ENCODE results near the gene EPOP.

EPOP gene

GRCh38 chr17:38674749-38675615 lies at the start of gene EPOP:
Gene EPOP, minus strand, starts transcription at chr17:38674957. Its CDS starts 462 bp downstream, at chr17:38674495.
- peak in 1 of 2 donors; percentile 68 for DNase-seq

DNA sequence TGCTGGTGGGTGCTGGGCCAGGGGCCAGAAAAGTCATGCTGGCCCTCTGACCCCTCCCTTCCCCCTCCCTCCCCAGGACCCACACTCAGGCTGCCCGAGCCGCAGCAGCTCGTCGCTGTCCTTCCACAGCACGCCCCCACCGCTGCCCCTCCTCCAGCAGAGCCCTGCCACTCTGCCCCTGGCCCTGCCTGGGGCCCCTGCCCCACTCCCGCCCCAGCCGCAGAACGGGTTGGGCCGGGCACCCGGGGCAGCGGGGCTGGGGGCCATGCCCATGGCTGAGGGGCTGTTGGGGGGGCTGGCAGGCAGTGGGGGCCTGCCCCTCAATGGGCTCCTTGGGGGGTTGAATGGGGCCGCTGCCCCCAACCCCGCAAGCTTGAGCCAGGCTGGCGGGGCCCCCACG lies 47.0 kb upstream of the EPOP start:
- DNase-seq: no peak

DNA sequence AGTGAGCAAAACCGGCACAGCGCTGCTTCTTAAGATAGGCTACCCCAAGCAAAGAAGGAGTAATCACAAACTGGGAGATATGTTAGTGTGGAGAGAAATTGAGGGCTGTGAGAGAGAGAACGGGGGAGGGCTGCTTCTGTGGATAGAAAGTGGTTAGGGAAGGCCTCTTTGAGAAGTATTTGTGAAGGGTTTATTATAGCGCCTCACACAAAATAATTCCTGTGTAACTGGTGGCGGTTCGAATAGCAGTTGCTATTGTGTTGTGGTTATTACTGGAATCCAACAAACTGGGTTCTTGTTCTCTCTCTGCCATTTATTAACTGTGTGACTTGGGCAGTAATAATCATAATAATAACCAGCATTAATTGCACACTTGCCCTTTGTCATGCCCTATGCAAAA lies 46.2 kb upstream of the EPOP start:
- no peak for DNase-seq

- no peak for DNase-seq
Observed at GRCh38 chr17:38719943-38720641, 45.3 kb upstream of the EPOP start.

DNA sequence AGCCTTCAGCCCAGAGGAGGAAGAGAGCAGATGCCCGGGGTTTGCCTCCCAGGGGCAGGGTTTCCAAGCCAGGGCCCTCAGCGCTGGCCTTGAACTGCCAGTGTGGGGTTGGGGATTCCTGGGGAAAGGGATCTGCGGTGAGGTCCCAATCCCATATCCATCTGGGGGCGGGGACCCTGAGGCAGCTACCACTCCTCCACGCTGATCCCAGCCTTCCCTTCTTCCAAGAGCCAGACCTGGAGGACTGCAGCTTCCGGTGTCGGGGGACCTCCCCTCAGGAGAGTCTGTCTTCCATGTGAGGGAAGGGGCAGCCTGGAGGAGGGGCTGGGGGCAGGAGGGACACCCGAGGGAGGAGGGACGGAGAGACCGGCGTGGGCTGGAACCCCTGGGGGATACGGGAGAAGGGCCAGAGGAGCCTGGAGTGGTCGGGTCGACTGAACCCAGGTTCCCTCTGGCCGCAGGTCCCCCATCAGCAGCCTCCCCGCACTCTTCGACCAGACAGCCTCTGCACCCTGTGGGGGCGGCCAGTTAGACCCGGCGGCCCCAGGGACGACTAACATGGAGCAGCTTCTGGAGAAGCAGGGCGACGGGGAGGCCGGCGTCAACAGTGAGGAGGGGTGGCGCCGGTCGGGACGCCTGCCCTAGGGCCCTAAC lies 44.7 kb upstream of the EPOP start:
- DNase-seq: no peak

GRCh38 chr17:38717139-38717745 lies 42.5 kb upstream of the EPOP start:
- no peak for DNase-seq

GRCh38 chr17:38716368-38717005 lies 41.7 kb upstream of the EPOP start:
- no peak for DNase-seq

DNA sequence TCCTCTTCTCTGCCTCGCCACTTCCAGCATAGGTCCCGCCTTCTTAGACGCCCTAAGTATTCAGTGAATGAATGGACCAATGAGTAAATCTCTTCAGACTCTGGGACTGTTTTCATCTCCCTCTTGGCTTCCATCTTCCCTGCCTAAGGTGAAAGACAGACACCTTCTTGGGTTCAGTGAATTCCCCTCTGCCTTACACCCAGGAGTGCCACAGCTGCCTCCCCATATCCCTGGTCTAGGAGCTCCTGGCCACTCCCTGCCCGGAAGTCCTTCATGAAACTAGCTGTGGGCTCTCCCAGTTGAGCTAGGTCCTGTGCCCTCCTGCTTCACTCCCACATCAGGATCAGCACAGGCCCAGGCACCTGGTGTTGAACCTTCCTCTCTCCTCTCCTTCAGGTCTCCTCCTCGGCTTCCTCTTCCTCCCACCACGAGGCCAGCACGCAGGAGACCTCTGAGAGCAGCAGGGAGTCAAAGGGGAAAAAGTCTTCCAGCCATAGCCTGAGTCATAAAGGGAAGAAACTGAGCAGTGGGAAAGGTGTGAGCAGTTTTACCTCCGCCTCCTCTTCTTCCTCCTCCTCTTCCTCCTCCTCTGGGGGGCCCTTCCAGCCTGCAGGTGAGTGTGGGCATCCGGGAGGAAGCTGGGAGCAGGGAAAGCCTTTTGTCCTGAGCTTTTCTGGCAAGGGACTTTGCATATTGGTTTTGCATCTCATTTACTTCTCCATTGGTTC lies 40.6 kb upstream of the EPOP start:
- no peak for DNase-seq

GRCh38 chr17:38713456-38714075 lies 38.8 kb upstream of the EPOP start:
- DNase-seq: no peak

- no peak for DNase-seq
Observed at GRCh38 chr17:38712593-38712992, 37.8 kb upstream of the EPOP start.

GRCh38 chr17:38711792-38712571 lies 37.2 kb upstream of the EPOP start:
- no peak for DNase-seq

DNA sequence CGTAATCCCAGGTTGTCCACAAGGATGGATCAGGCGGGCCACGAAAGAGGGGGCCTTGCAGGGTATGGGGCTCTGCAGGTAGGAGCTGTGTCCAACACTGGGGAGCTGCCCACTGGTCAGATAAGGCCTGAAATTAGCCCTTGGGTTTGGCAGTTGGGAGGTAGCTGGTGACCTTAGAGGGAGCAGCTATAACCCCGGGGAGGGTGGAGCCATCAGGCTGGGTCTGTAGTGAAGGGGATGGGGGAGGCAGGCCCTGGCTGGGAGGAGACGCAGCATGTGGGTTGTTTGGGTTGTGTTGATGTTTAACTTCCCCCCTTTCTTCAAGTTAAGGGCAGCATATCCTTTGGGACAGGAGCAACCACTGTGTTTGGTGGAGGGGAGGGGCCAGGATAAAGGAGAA lies 36.2 kb upstream of the EPOP start:
- no peak for DNase-seq

- DNase-seq: no peak
Observed at GRCh38 chr17:38710604-38710962, 35.8 kb upstream of the EPOP start.

- no peak for DNase-seq
Observed at GRCh38 chr17:38709864-38710603, 35.3 kb upstream of the EPOP start.

DNA sequence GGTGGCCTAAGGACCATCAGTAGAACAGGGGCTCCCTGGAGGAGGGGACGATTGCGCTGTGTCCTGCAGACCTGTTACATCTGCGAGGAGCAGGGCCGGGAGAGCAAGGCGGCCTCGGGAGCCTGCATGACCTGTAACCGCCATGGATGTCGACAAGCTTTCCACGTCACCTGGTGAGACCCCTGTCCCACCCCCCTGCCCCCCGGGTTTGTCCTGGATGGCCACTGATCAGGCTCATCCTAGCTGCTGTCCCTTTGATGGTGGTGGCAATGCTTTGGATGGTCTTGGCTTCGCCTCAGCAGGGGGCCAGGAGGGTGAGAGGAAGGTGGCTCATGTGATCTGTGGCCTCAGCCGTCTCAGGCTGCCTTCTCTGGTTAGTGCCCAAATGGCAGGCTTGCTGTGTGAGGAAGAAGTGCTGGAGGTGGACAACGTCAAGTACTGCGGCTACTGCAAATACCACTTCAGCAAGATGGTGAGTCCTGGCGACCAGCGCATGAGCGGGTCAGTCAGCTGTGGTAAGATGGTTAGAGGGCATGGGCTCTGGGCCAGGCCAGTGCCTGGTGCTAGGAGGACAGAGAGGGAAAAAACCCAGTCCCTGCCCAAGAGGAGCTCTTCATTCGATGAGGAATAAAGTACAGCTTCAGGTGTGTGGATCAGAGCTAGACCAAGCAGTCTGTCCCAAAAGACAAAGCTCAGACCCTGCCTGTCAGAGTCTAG lies 34.5 kb upstream of the EPOP start:
- no peak for DNase-seq

DNA sequence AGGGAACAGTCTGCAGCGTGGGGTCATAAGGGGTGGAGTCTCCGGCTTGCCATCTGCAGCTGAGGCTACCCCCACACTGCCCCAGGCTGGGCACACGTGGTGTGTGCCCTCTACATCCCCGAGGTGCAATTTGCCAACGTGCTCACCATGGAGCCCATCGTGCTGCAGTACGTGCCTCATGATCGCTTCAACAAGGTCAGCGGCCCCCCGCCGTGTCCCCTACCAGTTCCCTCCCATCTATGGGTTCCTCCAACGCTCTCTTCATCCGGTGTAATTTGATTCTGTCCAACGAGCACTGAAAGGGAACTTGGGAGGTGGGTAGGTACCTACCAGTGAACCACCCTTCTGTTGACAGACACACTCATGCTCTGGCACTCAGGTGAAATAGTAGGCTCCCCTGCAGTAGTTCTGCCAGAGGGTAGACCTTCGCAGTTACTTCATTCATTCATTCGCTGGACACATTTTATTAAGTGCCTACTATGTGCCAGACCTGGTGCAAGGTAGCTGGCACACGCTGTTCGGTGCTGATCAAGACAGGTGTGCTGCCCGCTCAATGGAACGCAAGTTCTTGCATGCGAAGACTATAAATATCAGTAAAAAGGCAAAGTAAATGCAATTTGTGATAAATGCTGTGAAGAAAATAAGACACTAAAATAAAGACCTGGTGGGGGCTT lies 33.1 kb upstream of the EPOP start:
- no peak for DNase-seq

- no peak for DNase-seq
Observed at GRCh38 chr17:38706505-38707216, 31.9 kb upstream of the EPOP start.

Measured in bone marrow (tissue), 2 donors.